AG04450 (cell line): ENCODE results near the gene SLC25A48. TPM values are rescaled to one million over a fixed set of nuclear protein-coding genes. Genes with fewer than 3 reads are reported as not detected.

Experiments
- CTCF ChIA-PET: fragments of 300-600, 350-600 bp; formaldehyde crosslinking; extraction: SDS; loops from one replicate; lab custom pipeline; 2022; ENCODE audit warnings: antibody characterized with exemption, inconsistent platforms; lab: Charles Lee
- POLR2A ChIA-PET: fragments of 350-600 bp; formaldehyde crosslinking; extraction: SDS; loops from one replicate; lab custom pipeline; 2021; ENCODE audit warnings: antibody characterized with exemption, inconsistent platforms; lab: Yijun Ruan, JAX
- DNase-seq: peaks from one replicate; pipeline ENCODE4 v3.0.0-alpha.2; 2011; ENCODE audit warnings: low read depth, low spot score
- H3K27ac ChIP-seq: one replicate; pipeline ENCODE4 v1.5.1; 2012; ENCODE audit warnings: low read depth, low read length, control low read depth
- H3K27me3 ChIP-seq: one replicate; pipeline ENCODE4 v1.6.0; 2012; ENCODE audit warnings: low read length; ENCODE audit not compliant: control insufficient read depth, insufficient read depth
- H3K4me3 ChIP-seq: 2 replicates; pipeline ENCODE4 v1.5.1; 2011; ENCODE audit warnings: mild to moderate bottlenecking, low read depth, low read length, control low read depth
- H3K9me3 ChIP-seq: 2 replicates; pipeline ENCODE4 v1.5.1; 2012; ENCODE audit warnings: low read length; ENCODE audit not compliant: control insufficient read depth, insufficient read depth
- CTCF ChIP-seq: IDR thresholded peaks from 2 replicates; pipeline ENCODE4 v1.5.1; 2011; ENCODE audit warnings: low read depth, low read length, control low read depth, inconsistent platforms
- polyA minus RNA-seq: library from RNA; depleted of rRNA, polyadenylated mRNA; stranded (reverse); fragments of >200 nt; gene quantifications from 2 replicates; pipeline ENCODE4 v1.2.3, GENCODE V29; 2011; rRNA and poly(A)+ RNA removed
- polyA plus RNA-seq: library from polyadenylated mRNA; depleted of rRNA; stranded (reverse); fragments of >200 nt; gene quantifications from 2 replicates; pipeline ENCODE4 v1.2.3, GENCODE V29; 2011; rRNA removed

The SLC25A48 gene
- not detected in 2 replicates for polyA plus RNA-seq
- polyA minus RNA-seq: not detected in 2 replicates

DNA sequence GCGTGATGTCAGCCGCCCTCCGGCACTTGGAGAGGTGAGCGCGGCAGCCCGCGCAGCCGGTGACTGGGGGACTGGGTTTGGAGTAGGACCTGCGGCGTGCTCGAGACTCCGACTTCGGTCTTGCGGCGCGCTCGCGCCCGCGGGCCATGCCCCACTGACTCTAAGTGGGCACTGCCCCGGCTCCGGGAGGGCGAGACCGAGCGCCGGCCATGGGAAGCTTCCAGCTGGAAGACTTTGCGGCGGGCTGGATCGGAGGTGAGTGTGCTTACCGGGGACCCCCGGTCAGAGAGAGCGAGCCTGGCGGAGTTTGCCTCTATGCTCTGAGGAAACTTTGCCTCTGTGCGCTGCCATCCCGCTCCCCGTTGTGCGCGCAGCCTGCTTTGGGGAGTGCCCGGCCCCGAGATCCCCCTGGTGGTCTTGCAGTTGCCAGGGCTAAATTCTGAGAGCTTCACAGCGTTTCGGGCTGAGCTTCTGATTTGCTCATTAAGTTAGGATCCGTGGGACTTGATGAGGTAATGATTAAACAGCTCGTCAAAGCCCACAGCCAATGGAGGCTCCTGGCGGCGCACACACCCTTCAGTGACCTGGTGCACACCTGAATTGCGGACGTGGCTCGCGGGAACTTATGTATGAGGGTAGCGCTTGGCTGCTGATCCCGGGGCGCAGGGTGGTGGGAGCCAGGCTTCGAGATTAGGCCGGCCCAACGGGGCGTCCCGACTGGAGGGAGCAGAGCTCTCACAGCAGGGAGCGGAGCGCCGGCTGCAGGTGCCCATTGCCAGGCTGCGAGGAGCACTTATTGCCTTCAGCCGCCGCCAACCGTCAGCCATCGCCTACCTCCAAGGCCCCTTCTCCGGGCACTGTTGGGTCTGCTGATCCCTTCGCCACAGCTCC, at the start of gene SLC25A48:
Gene SLC25A48, plus strand, starts transcription at position 25 of the 891 bp plus-strand sequence. Its CDS starts 185 bp downstream, at position 210.
- H3K27me3 ChIP-seq: peaks cover 24% of the 10 kb centered on the region
- no peak within 1 kb of the TSS for H3K27ac ChIP-seq
- TF ChIP-seq CTCF: no peak; the same call in 1 of the 2 replicates
- POLR2A ChIA-PET: no interaction called here
- CTCF ChIA-PET: interaction anchor here (0.6 to 8.4 kb wide), 4 partner anchors 11 to 284 kb away, joined by 3 to 112 read pairs (median 8); no protein-coding TSS in a partner anchor
- H3K9me3 ChIP-seq: no peaks in the 10 kb centered on the region; the same call in 1 of the 2 replicates
- DNase-seq: no peak
- H3K4me3 ChIP-seq: peak within 1 kb of the TSS; percentile 22

DNA sequence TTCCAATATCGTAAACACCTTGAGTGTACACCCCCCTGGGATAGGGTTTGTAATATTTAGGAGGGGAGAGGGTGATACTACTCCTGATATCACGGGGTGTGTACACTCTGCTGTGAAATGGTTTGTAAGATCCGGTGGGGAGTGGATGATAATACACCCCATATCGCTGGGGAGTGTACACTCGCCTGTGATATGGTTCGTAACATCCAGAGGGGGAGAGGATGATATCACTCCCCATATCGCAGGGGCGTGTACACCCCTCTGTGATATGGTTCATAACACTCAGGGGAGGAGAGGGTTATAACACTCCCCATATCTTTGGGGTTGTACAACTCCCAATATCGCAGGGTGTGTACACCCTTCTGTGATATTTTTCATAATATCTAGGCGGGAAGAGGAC, 33.8 kb upstream of the SLC25A48 start:
- POLR2A ChIA-PET: no interaction called here
- CTCF ChIA-PET: no interaction called here

DNA sequence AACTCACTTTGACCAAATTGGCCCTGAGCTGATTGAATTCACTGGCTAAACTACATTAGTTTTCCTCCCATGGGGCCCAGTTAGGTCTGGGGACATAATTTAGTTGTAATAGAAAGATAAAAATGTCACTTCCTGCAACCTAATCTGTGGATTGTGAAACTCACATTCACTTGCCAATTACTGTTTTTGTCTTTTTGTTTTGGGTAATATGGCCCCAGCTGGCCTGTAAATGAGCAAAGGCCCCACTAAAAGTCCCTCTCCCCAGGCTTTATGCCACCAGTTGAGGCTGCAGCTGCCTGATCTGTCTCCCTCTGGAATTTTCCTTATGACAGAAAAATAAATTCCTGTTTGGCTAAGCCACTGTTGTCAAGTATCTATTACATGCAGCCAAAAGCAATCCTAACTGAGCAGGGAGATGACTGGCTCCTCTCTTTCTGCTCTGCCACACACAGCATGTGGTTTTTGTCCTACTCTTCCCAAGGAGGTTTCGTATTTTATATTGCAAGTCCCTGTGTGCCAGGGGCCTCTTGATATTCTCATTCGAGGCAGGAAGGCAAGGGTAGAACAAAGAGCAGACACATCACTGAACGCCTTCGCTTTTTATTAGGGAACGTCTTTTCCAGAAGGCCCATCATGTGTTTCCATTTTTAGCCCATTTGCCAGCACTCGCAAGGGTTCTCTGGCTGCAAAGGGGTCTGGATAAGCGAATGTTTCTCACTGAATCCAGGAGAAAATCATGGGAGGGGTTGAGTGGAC, 24.1 kb upstream of the SLC25A48 start:
- H3K4me3 ChIP-seq: no peak overlapping the region
- ChIA-PET POLR2A (no interaction called here), CTCF (no interaction called here)
- no peak overlapping the region for H3K27ac ChIP-seq
- no peak for DNase-seq
- no peaks in the 10 kb centered on the region for H3K9me3 ChIP-seq
- H3K27me3 ChIP-seq: no peaks in the 10 kb centered on the region
- TF ChIP-seq CTCF: no peak

More for the DNA sequence above, 33.8 kb upstream of the SLC25A48 start:
- TF ChIP-seq CTCF: no peak
- DNase-seq: no peak
- H3K27ac ChIP-seq: no peak overlapping the region
- no peaks in the 10 kb centered on the region for H3K27me3 ChIP-seq
- H3K9me3 ChIP-seq: no peaks in the 10 kb centered on the region
- no peak overlapping the region for H3K4me3 ChIP-seq

DNA sequence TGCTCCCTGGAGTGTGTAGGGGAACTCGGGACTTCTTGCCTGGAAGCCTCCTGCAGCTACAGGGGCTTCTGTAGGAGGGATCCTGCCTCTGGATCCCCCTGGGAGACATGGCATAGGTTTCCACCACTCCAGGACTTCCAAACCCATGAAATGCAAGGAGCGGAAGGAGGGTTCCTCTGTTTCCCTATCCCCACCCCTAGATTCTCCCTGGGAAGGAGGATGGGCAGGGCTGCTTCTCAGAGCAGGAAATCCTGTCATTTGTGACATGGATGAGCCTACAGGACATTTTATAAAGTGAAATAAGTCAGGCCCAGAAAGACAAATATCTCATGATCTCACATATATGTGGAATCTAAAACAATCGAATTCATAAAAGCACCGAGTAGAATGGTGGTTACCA, 23.5 kb upstream of the SLC25A48 start:
- Histone ChIP-seq H3K9me3 (no peaks in the 10 kb centered on the region), H3K27me3 (no peaks in the 10 kb centered on the region), H3K4me3 (no peak overlapping the region), H3K27ac (no peak overlapping the region)
- no peak for DNase-seq
- no peak for TF ChIP-seq CTCF
- POLR2A ChIA-PET: no interaction called here
- CTCF ChIA-PET: no interaction called here
